GF-D8 (cell line): ENCODE data around the gene NFS1.
"Not testable (repeated sequence)": the region's sequence is repeated elsewhere in the genome, so short reads cannot be mapped to it uniquely, and the experiment has no call there.

ENCODE experiments used
- DNase-seq: peaks from one replicate; lab custom pipeline; 2025; lab: John Stamatoyannopoulos, UW

Gene NFS1

DNA sequence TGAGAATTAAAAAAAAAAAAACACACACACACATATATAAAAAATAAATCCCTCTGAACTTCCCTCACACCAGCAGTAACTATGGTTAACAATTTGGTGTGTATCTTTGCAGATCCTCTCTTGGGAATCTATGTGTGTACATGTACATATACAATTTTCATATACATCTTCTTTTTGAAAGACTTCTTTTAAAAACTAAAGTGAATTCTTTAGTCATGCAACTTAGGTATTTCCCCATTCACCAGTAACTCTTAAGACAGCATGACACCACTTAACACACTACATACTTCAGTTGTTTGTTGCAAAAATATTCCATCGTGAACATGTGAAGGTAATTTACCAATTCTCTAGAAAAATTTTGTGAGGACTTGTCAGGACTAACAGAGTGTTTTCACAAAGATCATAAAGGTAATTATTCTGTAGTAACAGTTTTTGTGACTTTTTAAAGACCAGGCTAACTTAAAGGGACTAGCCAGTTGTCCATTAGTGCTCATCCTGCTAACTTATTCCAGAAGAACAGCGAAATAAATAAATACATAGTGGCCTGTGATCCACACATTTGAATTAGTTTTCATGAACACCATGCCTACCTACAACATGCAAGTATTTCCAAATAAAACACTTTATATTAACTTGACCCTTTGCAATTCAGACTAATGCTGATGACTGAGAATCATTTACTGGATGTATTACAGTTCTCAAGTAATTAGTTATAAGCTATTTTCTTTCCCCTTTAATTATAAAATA, 30.9 kb upstream of the NFS1 start:
- no peak for DNase-seq

- DNase-seq: no peak
Measured at GRCh38 chr20:35729283-35729807, 30.2 kb upstream of the NFS1 start.

GRCh38 chr20:35726842-35727711, 27.9 kb upstream of the NFS1 start:
- no peak for DNase-seq

DNA sequence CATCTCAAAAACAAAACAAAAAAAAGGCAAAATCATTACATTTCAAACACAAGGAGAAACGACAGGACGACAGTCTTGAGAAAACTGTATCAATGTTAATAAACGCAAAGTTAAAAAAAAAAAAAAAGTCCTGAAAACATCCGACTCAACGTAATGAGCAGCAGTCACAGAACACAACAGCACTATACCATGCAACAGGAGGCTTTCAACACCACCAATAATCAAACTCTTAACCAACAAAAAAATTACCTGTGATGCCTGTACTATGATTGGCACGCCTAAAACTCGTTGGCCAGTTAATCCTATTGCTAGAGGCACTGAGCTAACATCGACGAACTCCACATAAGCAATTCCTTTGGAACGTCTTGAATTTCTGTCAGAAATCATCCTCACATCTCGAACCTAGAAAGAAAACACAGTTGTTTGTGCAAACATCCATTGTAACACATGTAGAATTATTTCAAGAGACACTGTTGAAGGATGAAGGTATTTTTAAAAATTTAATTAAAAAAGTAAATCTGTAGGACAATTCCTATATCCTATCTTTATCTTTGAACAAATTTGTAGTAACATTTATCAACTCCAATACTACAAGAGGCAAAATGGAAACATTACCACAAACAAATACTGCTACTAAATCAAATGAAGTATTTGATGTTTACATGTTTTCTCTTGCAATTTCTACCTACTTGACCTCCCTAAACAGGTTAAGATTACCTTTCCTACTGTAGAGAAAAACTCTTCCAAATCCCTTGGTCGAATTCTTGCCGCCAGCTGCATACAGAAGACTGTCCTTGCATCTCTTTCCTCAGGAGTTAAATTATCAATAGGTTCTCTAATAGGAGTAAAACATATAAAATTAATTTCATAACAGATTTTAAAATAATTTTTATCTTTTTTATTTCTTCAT, 25.4 kb upstream of the NFS1 start:
- DNase-seq: no peak

DNA sequence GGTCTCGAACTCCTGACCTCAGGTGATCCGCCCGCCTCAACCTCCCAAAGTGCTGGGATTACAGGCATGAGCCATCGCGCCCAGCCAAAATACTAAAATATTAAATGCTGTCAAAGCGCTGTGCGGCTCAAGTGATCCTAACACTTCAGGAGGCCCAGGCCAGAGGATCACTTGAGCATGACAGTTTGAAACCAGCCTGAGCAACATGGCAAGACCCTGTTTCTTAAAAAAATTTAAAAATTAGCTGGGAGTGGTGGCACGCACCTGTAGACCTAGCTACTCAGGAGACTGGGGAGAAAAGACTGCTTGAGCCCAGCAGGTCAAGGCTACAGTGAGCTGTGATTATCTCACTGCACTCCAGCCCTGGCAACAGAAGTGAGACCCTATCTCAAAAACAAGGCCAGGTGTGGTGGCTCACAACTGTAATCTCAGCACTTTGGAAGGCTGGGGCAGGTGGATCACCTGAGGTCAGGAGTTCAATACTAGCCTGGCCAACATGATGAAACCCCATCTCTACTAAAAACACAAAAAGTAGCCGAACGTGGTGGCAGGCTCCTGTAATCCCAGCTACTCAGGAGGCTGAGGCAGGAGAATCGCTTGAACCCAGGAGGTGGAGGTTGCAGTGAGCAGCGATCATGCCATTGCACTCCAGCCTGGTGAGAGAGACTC, 24.6 kb upstream of the NFS1 start:
- DNase-seq: not testable (repeated sequence)

GRCh38 chr20:35723275-35723639, 24.1 kb upstream of the NFS1 start:
- DNase-seq: not testable (repeated sequence)

DNA sequence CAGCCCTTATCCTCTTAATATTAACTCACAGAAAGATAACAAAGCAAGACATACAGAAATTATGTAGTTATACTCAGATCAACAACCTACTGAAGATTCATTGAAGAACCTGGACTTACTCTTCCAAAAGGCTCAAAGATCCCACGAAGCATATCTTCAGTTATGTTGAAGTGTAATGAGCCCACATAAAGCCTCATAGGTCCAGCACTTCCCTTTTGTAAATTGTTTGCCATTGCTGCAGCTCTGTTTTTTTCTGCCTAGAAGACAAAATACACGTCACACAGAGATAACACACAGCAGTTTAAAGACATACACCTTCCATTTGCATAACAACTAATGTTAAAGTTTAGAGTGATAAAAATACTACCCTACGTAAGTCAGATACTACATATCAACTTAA, 22.5 kb upstream of the NFS1 start:
- DNase-seq: no peak

- DNase-seq: no peak
Measured at GRCh38 chr20:35721219-35721618, 22.1 kb upstream of the NFS1 start.

DNA sequence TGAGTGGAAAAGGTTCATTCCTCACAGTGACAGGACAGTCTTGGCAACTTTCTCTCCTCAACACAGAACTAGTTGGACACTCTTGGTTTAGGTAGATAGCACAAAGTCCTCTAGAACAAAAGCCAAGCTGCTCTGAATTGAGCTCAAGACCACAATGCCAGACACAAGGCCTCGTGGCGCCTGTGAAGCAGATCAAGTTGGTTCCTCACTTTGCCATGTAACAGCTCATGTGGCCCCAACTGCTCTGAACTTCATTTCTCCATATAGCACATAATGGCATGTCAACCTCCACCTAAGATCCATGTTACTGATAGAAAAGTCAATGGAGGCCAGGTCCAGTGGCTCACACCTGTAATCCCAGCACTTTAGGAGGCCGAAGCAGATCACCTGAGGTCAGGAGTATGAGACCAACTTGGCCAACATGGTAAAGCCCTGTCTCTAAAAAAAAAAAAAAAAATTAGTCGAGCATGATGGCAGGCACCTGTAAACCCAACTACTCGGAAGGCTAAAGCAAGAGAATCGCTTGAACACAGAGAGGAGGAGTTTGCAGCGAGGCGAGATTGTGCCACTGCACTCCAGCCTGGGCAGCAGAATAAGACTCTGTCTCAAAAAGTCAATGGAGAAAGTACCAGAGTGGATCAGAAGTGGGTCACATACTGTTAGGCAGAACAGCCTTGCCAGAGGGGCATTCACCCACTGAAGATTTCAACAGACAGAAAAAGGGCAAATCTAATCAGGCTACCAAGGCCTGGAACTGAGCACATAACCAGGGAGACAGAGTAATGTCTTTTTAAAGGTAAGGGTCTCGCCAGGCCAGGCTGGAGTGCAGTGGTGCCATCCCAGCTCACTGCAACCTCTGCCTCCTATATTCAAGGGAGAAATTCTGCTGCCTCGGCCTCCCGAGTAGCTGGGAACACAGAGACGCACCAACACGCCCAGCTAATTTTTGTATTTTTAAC, 21.3 kb upstream of the NFS1 start:
- DNase-seq: no peak

DNA sequence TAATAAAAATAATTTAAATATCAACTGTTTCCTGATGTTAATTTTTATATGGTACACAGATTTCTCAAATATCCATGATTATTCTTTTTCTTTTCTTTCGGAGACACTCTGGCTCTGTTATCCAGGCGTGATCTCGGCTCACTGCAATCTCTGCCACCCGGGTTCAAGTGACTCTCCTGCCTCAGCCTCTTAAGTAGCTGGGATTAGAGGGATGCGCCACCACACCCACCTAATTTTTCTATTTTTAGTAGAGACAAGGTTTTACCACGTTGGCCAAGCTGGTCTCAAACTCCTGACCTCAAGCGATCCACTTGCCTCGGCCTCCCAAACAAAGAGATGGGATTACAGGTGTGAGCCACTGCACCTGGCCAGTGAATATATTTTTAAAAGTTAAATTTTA, 20.6 kb upstream of the NFS1 start:
- DNase-seq: no peak

GRCh38 chr20:35718972-35719635, 20.0 kb upstream of the NFS1 start:
- no peak for DNase-seq

GRCh38 chr20:35718321-35718720, 19.2 kb upstream of the NFS1 start:
- DNase-seq: not testable (repeated sequence)

GRCh38 chr20:35716330-35716729, 17.2 kb upstream of the NFS1 start:
- DNase-seq: no peak

GRCh38 chr20:35715652-35716051, 16.5 kb upstream of the NFS1 start:
- peak; percentile 2 for DNase-seq

DNA sequence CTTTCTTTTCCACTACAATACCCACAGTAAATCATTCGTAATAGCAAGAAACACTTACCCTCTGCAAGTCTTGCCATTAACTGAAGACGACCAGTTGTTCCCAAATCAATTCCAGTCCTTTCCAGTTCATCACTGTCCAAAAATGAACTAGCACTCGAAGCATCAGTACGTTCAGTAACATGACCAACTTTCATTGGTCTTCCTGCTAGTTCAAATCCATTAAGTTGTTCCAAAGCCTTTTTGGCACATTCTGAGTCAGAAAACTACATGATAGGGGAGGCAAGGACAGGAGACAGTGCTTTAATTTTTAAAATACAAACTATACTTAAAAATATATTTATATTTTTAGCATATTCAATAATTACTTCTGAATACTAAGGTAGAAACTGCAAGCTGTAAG, 15.0 kb upstream of the NFS1 start:
- no peak for DNase-seq

GRCh38 chr20:35713120-35713519, 14.0 kb upstream of the NFS1 start:
- not testable (repeated sequence) for DNase-seq

GRCh38 chr20:35711588-35712209, 12.5 kb upstream of the NFS1 start:
- no peak for DNase-seq

DNA sequence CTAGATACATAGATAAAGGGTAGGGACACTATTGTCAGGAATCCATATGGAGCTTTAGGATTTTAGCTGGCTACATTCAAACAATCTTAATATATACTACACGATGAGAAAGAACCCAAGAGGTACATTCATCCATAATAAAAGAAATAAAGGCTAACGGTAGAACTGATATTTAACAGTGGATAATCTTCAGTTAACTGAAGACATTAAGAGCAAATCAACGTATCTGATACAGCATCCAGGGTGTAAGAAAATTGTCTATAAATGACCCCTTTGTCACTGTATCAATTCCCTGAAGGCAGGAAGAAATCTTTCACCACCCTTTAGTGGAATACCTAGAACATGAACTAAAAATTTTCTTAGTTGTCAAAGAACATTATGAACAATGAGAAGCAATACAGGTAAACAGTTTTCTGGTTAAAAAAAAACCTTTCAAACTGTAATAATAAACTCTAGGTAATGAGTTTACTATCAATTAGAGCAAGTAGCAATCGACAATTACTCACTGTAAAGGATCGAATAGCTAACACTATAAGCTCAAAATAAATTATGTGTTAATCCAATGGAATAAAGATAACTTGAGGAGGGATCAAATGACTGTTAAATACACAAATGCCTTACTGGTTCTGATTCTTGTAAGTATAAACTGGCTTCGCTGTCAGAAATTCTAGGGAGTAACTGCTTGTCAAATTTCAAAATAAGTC, 11.9 kb upstream of the NFS1 start:
- no peak for DNase-seq

DNA sequence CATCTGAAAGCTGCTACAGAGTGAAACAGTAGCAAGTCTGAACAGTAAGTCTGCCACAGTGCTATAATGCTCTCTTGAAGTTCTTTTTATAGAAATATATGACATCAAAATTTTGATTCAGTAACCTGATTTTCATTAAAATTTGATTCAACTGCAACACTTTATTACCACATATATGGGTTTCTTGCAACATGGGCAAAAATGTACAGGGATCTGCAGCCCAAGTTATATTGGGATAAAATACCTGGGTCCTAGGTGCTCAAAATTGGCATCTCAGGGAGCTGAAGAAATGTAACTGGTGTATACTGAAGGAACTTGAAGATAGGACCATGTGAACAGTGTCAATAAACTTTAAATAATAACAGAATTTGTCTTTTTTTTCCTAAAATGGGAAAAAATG, 10.9 kb upstream of the NFS1 start:
- DNase-seq: no peak
